Cardiac atrium fibroblast (primary cell): Measurements from ENCODE around the gene C1orf35. TPM values are rescaled to one million over a fixed set of nuclear protein-coding genes. Genes with fewer than 3 reads are reported as not detected.

Experiments used
- total RNA-seq: library from RNA; depleted of rRNA; stranded (reverse); fragments of >200 nt; gene quantifications from 2 replicates; pipeline ENCODE4 v1.2.3, GENCODE V29; 2015

C1orf35 gene
- total RNA-seq = 5.0 and 13.5 TPM in 2 replicates

DNA sequence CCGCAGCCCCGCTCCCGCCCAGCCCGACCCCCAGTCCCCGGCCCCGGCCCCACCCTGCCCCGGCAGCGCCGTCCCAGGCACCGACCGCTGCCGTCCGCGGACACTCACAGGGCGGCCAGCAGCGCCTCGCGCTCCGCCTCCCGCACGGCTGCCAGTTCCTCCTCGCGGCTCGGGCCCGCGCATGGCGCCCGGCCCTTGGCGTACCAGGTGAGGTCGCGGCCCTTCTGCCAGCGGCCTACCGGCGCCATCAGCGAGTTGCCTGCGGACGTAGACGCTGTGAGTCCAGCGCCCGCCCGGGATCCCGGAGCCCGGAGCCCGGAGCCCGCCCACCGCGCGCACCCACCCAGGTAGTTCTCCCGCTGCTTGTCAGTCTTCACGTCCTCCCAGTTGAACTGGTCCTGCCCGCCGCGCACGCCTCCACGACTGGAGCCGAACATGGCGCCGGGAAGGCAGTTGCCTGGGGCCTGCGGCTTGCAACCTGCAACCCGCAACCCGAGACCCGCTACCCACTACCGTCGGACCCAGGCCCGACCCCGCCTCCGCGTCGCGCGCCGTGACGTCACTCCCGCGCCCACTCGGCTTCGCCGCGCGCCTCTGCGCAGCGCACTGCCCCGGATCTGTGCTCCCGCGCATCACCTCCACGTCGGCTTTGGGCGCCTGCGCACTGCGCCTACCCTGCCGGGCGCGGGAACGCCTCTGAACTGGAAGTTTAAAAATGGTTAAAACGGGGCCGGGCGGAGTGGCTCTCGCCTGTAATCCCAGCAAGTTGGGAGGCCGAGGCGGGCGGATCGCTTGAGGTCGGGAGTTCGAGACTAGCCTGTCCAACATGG lies at the start of gene C1orf35:
Gene C1orf35, minus strand, starts transcription at position 535 of the 830 bp plus-strand sequence. Its CDS starts 98 bp downstream, at position 437.

GRCh38 chr1:228149406-228150119 lies 46.4 kb upstream of the C1orf35 start, which contains the start of gene GJC2:
Gene GJC2 (plus strand): TSS chr1:228149930. CDS start chr1:228157759, 7,829 bp downstream.

DNA sequence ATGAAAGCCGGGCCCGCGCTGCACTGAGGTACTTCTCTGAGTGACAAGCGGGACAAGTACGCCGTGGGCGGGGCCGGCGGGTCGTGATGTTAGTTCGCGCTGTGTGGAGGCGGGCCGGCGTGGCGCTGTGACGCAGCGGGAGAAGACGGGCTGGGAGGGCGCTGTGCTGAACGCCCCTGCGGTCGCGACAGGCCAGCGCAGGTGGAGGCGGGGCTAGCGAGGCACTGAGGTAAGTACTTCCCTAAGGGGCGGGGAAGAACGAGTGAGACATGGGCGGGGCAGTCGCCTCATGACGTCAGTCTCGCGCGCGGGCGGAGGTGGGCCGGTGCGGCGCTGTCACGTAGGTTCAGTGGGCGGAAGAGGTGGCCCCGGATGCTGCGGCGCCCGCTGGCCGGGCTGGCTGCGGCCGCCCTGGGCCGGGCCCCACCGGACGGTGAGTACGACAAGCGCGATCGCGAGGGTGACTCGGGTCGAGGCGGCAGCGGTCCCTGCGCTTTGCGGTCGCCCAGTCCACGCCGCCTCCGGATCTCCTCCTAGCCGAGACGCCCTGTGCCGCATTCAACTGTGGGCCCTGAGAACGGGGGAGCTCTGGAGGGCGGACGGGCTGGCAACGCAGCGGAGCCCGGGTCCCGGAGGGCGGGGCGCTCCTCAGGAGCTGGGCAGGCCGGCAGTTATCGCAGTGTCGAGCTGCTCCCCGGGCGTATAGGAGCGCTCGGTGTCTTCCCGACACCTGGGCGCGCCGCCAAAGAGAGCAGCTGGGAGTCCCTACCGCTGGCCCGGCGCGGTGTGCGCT lies 37.0 kb upstream of the C1orf35 start, which contains the start of gene GUK1:
Gene GUK1, plus strand, starts transcription at position 349 of the 793 bp plus-strand sequence. Its CDS starts 24 bp downstream, at position 373.

DNA sequence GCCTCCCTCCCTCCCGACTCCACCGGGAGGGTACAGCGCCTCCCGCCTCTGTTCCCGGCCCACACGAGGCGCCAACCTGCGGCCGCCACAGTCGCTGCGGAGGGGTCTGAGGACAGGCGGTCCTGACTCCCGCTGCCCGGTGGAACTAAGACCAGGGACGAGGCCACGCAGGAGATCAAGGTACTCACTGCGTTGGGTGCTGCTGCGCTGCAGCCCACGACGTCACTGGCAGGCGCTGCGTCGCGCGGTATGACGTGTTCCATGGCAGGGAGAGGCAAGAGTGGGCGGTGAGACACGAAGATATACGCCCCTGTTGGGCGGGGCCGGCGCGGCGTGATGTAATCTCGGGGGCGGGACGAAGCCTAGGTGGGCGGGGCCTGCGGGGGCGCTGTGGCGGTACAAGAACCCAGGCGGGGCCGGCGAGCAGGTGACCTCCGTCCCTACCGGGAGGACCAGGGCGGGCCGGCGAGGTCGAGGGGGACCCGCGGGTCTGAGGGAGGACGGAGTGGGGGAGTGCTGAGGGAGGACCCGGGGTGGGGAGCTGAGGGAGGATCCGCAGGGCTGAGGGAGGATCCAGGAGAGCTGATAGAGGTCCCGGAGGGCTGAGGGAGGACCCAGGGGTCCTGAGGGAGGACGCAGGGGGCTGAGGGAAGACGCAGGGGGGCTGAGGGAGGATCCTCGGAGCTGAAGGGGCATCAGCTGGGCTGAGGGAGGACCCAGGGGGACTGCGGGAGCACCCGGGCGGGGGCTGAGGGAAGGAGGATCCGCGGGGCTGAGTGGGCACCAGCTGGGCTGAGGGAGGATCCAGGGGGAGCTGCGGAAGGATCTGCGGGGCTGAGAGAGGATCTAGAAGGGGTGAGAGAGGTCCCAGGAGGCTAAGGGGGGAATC lies 6.2 kb upstream of the C1orf35 start, which contains the start of gene MRPL55:
Gene MRPL55, minus strand, starts transcription at position 227 of the 889 bp plus-strand sequence. CDS start 1,039 bp downstream, outside the sequence.

DNA sequence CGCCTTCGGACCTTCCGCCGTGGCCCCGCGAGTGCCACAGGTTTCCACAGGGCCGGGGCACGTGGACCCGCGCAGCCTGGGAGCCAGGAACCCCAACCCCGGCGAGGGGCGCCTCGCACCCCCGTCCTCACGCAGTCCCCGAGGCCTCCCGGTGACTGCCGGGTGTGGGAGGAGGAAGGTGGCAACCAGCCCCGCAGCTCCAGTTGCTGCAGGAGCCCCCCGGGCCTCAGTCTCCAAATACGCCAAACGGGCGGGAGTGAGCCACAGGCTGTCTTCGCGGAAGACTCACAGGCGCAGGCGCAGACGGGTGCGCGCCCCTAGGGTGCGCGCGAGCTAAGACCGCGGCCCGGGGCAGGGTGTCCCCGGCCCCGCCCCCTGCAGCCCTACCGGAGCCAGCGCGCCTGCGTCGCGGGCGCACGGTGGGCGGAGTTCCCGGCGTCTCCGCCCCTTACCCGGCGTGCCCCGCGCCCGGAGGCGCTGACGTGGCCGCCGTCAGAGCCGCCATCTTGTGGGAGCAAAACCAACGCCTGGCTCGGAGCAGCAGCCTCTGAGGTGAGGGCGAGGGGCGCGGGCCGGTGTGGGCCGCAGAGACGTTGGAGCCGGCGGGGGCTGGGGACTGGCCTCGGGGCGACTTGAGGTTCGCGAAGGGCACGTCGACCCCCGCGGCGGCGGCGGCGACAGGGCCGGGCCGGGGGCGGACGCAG lies 20.8 kb downstream of the C1orf35 start, which contains the start of gene ARF1:
Gene ARF1, plus strand, starts transcription at position 495 of the 704 bp plus-strand sequence. CDS start 14,407 bp downstream, outside the sequence.

Other genes with a start within 250 kb of the C1orf35 start
- gene WNT9A, start 155.4 kb downstream of the C1orf35 start, total RNA-seq = 0.36 TPM in 1 of 2 replicates, not detected in the other
- not detected in 2 replicates for gene WNT3A, start 96.3 kb downstream of the C1orf35 start, total RNA-seq
- 454 and 457 TPM in 2 replicates for gene ARF1, start 20.6 kb downstream of the C1orf35 start, total RNA-seq
- gene MRPL55, start 6.0 kb upstream of the C1orf35 start, total RNA-seq = 41.7 and 74.7 TPM in 2 replicates
- 343 and 370 TPM in 2 replicates for gene GUK1, start 37.0 kb upstream of the C1orf35 start, total RNA-seq
- 1.4 and 1.5 TPM in 2 replicates for gene GJC2, start 46.6 kb upstream of the C1orf35 start, total RNA-seq
- 8.1 and 8.5 TPM in 2 replicates for gene IBA57, start 62.5 kb upstream of the C1orf35 start, total RNA-seq
- gene OBSCN, start 104.7 kb upstream of the C1orf35 start, total RNA-seq = 1.5 and 2.3 TPM in 2 replicates